K562 (cell line): Measurements from ENCODE around the gene MICALL2. TPM values are rescaled to one million over a fixed set of nuclear protein-coding genes. Genes with fewer than 3 reads are reported as not detected.

Experiments used
- ATAC-seq: fragments of 200-7000 bp; cut with Tn5 transposase; 3 replicates; pipeline ENCODE4 v1.9.1; 2020; ENCODE audit warnings: moderate library complexity
- BruUV-seq: library from RNA; stranded (reverse); fragments of 400-500 nt; replicated peaks from 2 replicates; lab custom pipeline; 2021; lab: Mats Ljungman, UMichigan
- CTCF ChIA-PET: fragments of 300-600 bp; formaldehyde crosslinking; extraction: SDS; loops from one replicate; lab custom pipeline; 2021; ENCODE audit warnings: low intra/inter-chr PET ratio; lab: Yijun Ruan, JAX
- POLR2A ChIA-PET: fragments of 300-600, 350-650 bp; sonication (Branson Sonifier 250); formaldehyde crosslinking; extraction: SDS; loops from one replicate; lab custom pipeline; 2021; ENCODE audit warnings: antibody characterized with exemption, inconsistent platforms; lab: Yijun Ruan, JAX
- DNase-seq, 4 experiments: peaks; one replicate each; pipeline versions ENCODE4 v3.0.0 to v3.0.0-alpha.2; 2011 to 2018; ENCODE audit warnings: low spot score in 3 of 4, mixed read lengths in 3 of 4; ENCODE audit errors: extremely low read depth in 1 of 4
- FAIRE-seq: peaks from 2 replicates; lab custom pipeline; 2011; peaks lifted over from hg19 to GRCh38; lab: Jason Lieb, UNC
- H2AFZ ChIP-seq: 2 replicates; pipeline ENCODE4 v1.6.0; 2011; ENCODE audit warnings: low read depth, low read length, control low read depth, inconsistent platforms
- H3K27ac ChIP-seq: fragments of 200-600 bp; 3 replicates; pipeline ENCODE4 v1.8.0; 2011; ENCODE audit warnings: low read depth, mild to moderate bottlenecking, control low read depth, inconsistent platforms, low read length, moderate library complexity, mixed read lengths; ENCODE audit errors: extremely low read depth
- H3K27me3 ChIP-seq, 2 experiments: fragments of 300-600 bp in 1 of 2; 2 replicates in 1 of 2; 3 replicates in 1 of 2; pipeline versions ENCODE4 v1.6.0 to v1.8.0; 2011; ENCODE audit warnings: inconsistent platforms in 2 of 2, low read length in 2 of 2, mild to moderate bottlenecking in 1 of 2, mixed read lengths in 1 of 2, moderate library complexity in 1 of 2; ENCODE audit not compliant: control insufficient read depth in 2 of 2, insufficient read depth in 2 of 2
- H3K36me3 ChIP-seq: fragments of 300-600 bp; 3 replicates; pipeline ENCODE4 v1.8.0; 2011; ENCODE audit warnings: mild to moderate bottlenecking, low read length, inconsistent platforms; ENCODE audit not compliant: control insufficient read depth, insufficient read depth
- H3K4me1 ChIP-seq, 2 experiments: fragments of 200-600 bp in 1 of 2; replicated peaks in 1 of 2; 2 replicates in 1 of 2; 3 replicates in 1 of 2; pipeline versions ENCODE4 v1.5.1 to v1.8.0; 2011; ENCODE audit warnings: inconsistent platforms in 2 of 2, low read length in 2 of 2, mild to moderate bottlenecking in 1 of 2, mixed read lengths in 1 of 2, moderate library complexity in 1 of 2; ENCODE audit not compliant: control insufficient read depth in 2 of 2, insufficient read depth in 2 of 2
- H3K4me2 ChIP-seq: 2 replicates; pipeline ENCODE4 v1.6.1; 2011; ENCODE audit warnings: low read length, control low read depth, inconsistent platforms, mixed read lengths; ENCODE audit not compliant: insufficient read depth
- H3K4me3 ChIP-seq: fragments of 200-600 bp; sonication (generic), shearing (Covaris generic); 2 replicates; pipeline ENCODE4 v1.5.1; 2016; ENCODE audit warnings: control low read depth, inconsistent platforms
- H3K79me2 ChIP-seq: fragments of 200-600 bp; 3 replicates; pipeline ENCODE4 v1.8.0; 2011; ENCODE audit warnings: low read length, inconsistent platforms; ENCODE audit not compliant: control insufficient read depth, insufficient read depth
- H3K9ac ChIP-seq, 2 experiments: 2 replicates each; pipeline versions ENCODE4 v1.6.0 to v1.6.1; 2011; ENCODE audit warnings: low read depth in 2 of 2, low read length in 2 of 2, control low read depth in 1 of 2, inconsistent platforms in 1 of 2, mild to moderate bottlenecking in 1 of 2, mixed read lengths in 1 of 2; ENCODE audit not compliant: insufficient read depth in 1 of 2
- H3K9me1 ChIP-seq: one replicate; pipeline ENCODE4 v1.6.0; 2011; ENCODE audit warnings: inconsistent platforms, mild to moderate bottlenecking, low read length, moderate library complexity; ENCODE audit not compliant: control insufficient read depth, insufficient read depth
- H3K9me3 ChIP-seq: replicated peaks from 2 replicates; pipeline ENCODE4 v1.5.1; 2011; ENCODE audit warnings: low read depth, low read length, inconsistent platforms; ENCODE audit not compliant: control insufficient read depth, insufficient read depth
- H4K20me1 ChIP-seq: replicated peaks from 2 replicates; pipeline ENCODE4 v1.6.1; 2011; ENCODE audit warnings: low read length, inconsistent platforms, mixed read lengths; ENCODE audit not compliant: control insufficient read depth, insufficient read depth
- ARID3A ChIP-seq: IDR thresholded peaks from 2 replicates; pipeline ENCODE4 v1.6.1; 2012; ENCODE audit warnings: low read depth, low read length, improper control_type of control experiment, borderline replicate concordance
- CEBPG ChIP-seq, 3 experiments: fragments of 200-800 bp in 1 of 3; sonication (Bioruptor generic) in 1 of 3; sonication (generic) in 1 of 3; formaldehyde crosslinking in 1 of 3; IDR thresholded peaks in 2 of 3; conservative IDR thresholded peaks in 1 of 3; 2 replicates each; pipeline versions ENCODE4 v1.6.1 to v1.8.0; 2016 to 2022; ENCODE audit warnings: missing compliant biosample characterization in 2 of 3, missing genetic modification characterization in 2 of 3, mild to moderate bottlenecking in 1 of 3, missing genetic modification reagents in 1 of 3
- EWSR1 ChIP-seq: fragments of 450-650 bp; IDR thresholded peaks from 2 replicates; pipeline ENCODE4 v1.6.1; 2018; ENCODE audit warnings: borderline replicate concordance, mild to moderate bottlenecking, low read depth, moderate library complexity; ENCODE audit not compliant: partially characterized antibody
- GTF2B ChIP-seq: IDR thresholded peaks from 2 replicates; pipeline ENCODE4 v1.6.1; 2011; ENCODE audit not compliant: insufficient read length; ENCODE audit errors: extremely low read depth
- JUND ChIP-seq, 2 experiments: IDR thresholded peaks; 2 replicates in 1 of 2; 3 replicates in 1 of 2; pipeline ENCODE4 v1.6.1; 2011; ENCODE audit warnings: borderline replicate concordance in 2 of 2, low read depth in 2 of 2, low read length in 2 of 2, improper control_type of control experiment in 1 of 2, missing biosample characterization in 1 of 2, missing genetic modification characterization in 1 of 2, missing genetic modification reagents in 1 of 2
- MCM2 ChIP-seq: fragments of 450-650 bp; IDR thresholded peaks from 2 replicates; pipeline ENCODE4 v1.6.1; 2017; ENCODE audit warnings: low read depth, mild to moderate bottlenecking
- SIN3B ChIP-seq: fragments of 450-650 bp; IDR thresholded peaks from 2 replicates; pipeline ENCODE4 v1.6.1; 2017; ENCODE audit warnings: low read depth, mild to moderate bottlenecking, moderate library complexity
- SP1 ChIP-seq: sonication (generic); formaldehyde crosslinking; IDR thresholded peaks from 2 replicates; pipeline ENCODE4 v1.8.1; 2022; ENCODE audit warnings: mild to moderate bottlenecking, missing genetic modification reagents
- XRCC3 ChIP-seq: fragments of 450-650 bp; IDR thresholded peaks from 2 replicates; pipeline ENCODE4 v1.6.1; 2017; ENCODE audit warnings: mild to moderate bottlenecking, moderate library complexity
- ZC3H11A ChIP-seq: IDR thresholded peaks from 2 replicates; pipeline ENCODE4 v1.6.1; 2012; ENCODE audit warnings: low read depth, low read length, improper control_type of control experiment
- ZNF24 ChIP-seq: fragments of 450-650 bp; IDR thresholded peaks from 2 replicates; pipeline ENCODE4 v1.6.1; 2016
- ZNF280B ChIP-seq: fragments of 250-450 bp; sonication (Bioruptor Pico); IDR thresholded peaks from 2 replicates; pipeline ENCODE4 v1.5.1; 2021; ENCODE audit warnings: mild to moderate bottlenecking
- WGBS: fragments of 100-300 bp; shearing (Covaris generic); methylation state at CpG from one replicate; pipeline ENCODE4 v1.1.6; 2016; ENCODE audit warnings: low coverage, mixed read lengths; ENCODE audit not compliant: insufficient coverage; ENCODE audit errors: missing lambda C conversion rate; 5-methylcytosine and 5-hydroxymethylcytosine counted together
- in situ Hi-C: fragments of 300-500 bp; cut with MboI; formaldehyde crosslinking; loops from 4 replicates; pipeline ENCODE4 v1.15.0; 2018; ENCODE audit warnings: inconsistent platforms, mixed read lengths
- intact Hi-C: fragments of 100-400 bp; cut with micrococcal nuclease; formaldehyde crosslinking; loops from 2 replicates; pipeline ENCODE4 v1.14.2; 2022
- polyA plus RNA-seq, 8 experiments: library from polyadenylated mRNA; depleted of rRNA in 4 of 8; stranded (reverse) in 5 of 8; unstranded in 3 of 8; fragments of >200 nt; fragmentation: Nextera tagmentation in 2 of 8; fragmentation: Illumina TruSeq in 1 of 8; extraction: Ambion mirVana in 2 of 8; extraction: Trizol in 1 of 8; gene quantifications; 2 replicates each; pipeline versions ENCODE4 v1.2.1 to v1.2.3, GENCODE V29; 2011 to 2014; ENCODE audit warnings: inconsistent platforms in 1 of 8, missing spikeins in 1 of 8
- total RNA-seq, 7 experiments: library from RNA; depleted of rRNA in 6 of 7; stranded (reverse); fragments of >200 nt in 6 of 7; fragmentation: Illumina TruSeq in 2 of 7; extraction: Trizol in 2 of 7; gene quantifications; 2 replicates each; pipeline versions ENCODE4 v1.2.1 to v1.2.3, GENCODE V29; 2011 to 2021; ENCODE audit warnings: low replicate concordance in 1 of 7

Gene MICALL2
- total and polyA plus RNA-seq, 9 of the 15 experiments (the other 6 are each of a cell fraction or from before 2014, with no cell fraction given), result 1.8 to 103 (median 17.0) TPM

- no peak overlapping the region for H2AFZ ChIP-seq
- H3K9ac ChIP-seq, result peak overlapping the region in 1 of 2 experiments; percentile 36; a peak in 2 of 4 replicates
- TF ChIP-seq GTF2B (no peak), SP1 (CRISPR knock-in tag) (no peak), ZNF24 (no peak), ZNF280B (CRISPR knock-in tag) (no peak), ZC3H11A (no peak), MCM2 (no peak), XRCC3 (no peak), ARID3A (no peak), SIN3B (no peak), JUND (IDR thresholded peaks at IDR 0.05; ENCODE audit: borderline replicate concordance, low read depth, low read length) (no peak), JUND (tag; IDR thresholded peaks at IDR 0.05; ENCODE audit: borderline replicate concordance, low read depth, low read length) (no peak), CEBPG (CRISPR knock-in tag; IDR thresholded peaks at IDR 0.05) (no peak), CEBPG (tag; conservative IDR thresholded peaks at IDR 0.05 in 1 of 2, IDR thresholded peaks at IDR 0.05 in 1 of 2) (no peak), EWSR1 (no peak)
- no peaks in the 10 kb centered on the region for H3K27me3 ChIP-seq
- peaks cover 87% of the 10 kb centered on the region; the same call in 2 of the 3 replicates for H3K36me3 ChIP-seq
- H3K4me3 ChIP-seq, result no peak overlapping the region
- H3K4me2 ChIP-seq, result no peak overlapping the region
- intact Hi-C loops (no loop called here), in situ Hi-C loops (no loop called here)
- ChIA-PET POLR2A (no interaction called here), CTCF (no interaction called here)
- 90% methylated on average over 10 of the region's 10 CpGs for WGBS
- DNase-seq (no peak), ATAC-seq (no peak), FAIRE-seq (no peak)
- no peak overlapping the region for H3K27ac ChIP-seq
- H3K79me2 ChIP-seq, result no peaks in the 10 kb centered on the region
- H4K20me1 ChIP-seq, result no peaks in the 10 kb centered on the region
- BruUV-seq, result no TSS peak
- H3K9me3 ChIP-seq, result no peaks in the 10 kb centered on the region
- no peaks in the 10 kb centered on the region for H3K9me1 ChIP-seq
- H3K4me1 ChIP-seq, result peaks cover 0 to 9% of the 10 kb centered on the region in 2 experiments; a peak in 1 of 5 replicates
Measured at GRCh38 chr7:1492221-1492620, 33.0 kb upstream of the MICALL2 start.
